HG02943 (cell line): ENCODE data around the gene UBD.

Experiments used
- ATAC-seq: cut with Tn5 transposase; IDR thresholded peaks from one replicate; pipeline ENCODE4 v1.9.1; 2021; ENCODE audit warnings: mild to moderate bottlenecking, low read depth, moderate library complexity; ENCODE audit not compliant: unreplicated experiment

UBD gene

DNA sequence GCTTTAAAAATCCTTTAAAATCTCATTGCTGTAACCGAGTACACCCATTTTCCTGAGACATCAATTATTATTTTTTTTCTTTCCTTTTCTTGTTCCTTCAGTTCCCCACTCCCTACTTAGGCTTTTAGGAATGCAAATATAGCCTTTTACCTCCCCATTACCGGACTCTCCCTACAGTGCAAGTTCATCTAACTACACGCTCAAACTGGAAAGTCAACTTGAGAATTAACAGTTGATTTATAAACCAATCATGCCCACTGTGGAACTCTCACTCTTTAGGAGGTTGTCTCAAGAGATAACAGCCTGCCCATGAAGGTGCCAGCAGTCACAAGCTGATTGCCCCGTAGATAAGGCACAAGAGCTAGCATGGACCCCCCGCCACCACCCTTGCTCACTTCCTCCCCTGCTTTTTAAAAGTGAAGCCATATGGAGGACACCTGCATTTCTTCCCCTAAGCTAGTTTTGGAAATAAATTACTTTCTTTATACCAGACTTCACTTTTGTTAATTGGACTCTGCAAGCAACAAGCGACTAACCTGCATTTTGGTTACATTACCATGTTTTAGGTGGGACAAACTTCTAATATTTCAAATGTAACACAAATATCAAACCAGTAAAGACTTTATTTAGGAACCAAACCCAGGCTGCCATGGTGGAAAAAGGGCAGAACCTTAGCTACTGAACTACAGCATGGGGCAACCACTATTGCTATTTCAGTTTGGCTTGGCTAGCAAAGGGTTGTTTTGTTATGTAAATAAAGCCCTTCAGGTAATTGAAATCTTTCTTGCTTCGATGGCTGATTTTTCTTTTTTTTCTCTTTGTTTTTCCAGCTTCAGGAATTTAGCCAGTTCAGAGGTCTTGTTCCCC lies 34.9 kb downstream of the UBD start:
- no peak for ATAC-seq

DNA sequence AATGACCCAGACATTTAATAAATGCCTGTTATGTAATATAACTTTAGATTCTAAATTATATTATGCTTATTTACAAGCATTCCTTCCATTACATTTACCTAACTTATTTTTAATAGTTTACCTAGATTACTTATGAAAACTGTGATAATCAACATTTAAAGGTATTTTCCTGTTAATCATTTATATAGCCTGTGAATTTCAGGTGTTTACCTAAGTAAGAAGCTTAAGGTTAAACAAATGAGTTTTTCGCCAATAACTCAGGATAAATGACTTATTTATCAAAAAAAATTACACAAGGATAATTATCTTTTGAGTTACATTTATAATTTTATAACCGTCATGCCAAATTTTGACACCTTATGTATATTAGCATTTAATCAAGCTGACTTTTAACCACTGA lies 35.5 kb downstream of the UBD start:
- ATAC-seq = no peak

DNA sequence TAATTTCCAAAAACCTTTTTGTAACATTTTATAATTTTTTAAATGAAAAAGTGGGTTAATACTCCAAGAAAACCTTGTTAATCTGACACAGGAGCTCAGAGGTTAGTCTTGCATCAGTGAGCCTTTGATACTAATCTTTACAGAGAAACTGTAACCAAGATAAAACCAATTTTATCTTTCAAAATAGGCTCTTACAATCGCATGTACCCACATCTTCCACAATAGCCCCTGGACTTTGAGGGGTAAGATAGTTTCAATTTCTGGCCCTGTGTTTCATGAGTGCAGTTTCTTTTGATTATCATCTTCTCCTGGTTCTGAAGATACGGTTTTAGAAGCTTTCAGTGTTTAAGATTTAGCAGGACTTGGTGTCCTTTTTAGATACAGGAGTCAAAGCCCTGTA lies 37.3 kb downstream of the UBD start:
- ATAC-seq = no peak

- ATAC-seq = no peak
These were observed 38.4 kb downstream of the UBD start for GRCh38 chr6:29521006-29521680.

GRCh38 chr6:29520232-29520631 lies 39.3 kb downstream of the UBD start:
- ATAC-seq = no peak

DNA sequence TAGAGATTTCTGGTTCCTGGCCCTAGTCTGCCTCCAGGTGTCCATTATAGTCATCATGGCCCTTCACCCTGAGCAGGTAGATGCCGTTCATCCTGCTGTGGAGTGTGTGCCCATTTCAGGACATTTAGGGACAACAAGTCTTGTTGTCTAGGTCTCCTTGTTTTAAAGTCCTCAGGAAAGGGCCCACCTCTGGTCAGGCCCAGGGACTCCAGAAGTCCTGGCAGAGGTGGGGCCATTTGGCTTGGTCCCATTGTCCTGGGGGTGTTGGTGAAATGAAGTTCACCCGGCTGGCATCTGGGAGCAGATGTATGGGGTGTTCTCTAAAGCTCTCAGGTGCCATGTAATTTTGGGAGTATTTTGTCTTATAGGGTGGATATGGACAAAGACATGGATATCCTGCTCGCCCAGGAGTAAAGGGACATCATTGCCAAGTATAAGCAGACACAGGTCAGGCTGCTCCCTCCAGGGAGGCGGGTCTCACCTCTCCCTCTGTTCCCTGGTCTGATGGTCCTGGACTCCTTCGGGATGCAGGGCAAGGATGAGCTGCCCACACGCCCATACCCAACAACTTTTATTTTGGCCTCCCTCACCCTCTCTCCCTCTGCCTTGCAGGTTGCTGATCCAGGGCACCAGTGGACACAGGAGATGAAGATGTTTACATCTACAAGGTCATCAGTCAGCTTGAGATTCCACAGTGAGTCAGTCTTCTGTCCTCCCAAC lies 40.1 kb downstream of the UBD start:
- ATAC-seq = no peak

- ATAC-seq = no peak
These were observed 41.6 kb downstream of the UBD start for GRCh38 chr6:29517728-29518440.

- no peak for ATAC-seq
These were observed 42.3 kb downstream of the UBD start for GRCh38 chr6:29517245-29517644.

DNA sequence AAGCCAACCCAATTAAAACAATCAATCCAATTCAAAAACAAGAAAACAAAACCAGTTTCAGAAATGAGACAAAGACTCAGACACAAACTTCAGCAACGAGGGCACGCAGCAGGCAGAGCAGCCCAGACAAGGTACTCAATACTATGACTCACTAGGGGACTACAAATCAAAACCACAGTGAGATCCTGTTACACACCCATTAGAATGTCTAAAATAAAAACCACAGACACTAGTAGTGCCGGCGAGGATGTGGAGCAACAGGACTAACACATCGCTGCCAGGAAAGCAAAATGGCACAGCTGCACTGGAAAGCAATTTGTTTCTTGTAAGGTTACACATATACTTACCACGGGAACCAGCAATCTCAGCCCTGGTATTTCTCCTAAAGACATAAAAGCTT lies 43.4 kb downstream of the UBD start:
- no peak for ATAC-seq

GRCh38 chr6:29510746-29511300 lies 48.7 kb downstream of the UBD start:
- no peak for ATAC-seq

DNA sequence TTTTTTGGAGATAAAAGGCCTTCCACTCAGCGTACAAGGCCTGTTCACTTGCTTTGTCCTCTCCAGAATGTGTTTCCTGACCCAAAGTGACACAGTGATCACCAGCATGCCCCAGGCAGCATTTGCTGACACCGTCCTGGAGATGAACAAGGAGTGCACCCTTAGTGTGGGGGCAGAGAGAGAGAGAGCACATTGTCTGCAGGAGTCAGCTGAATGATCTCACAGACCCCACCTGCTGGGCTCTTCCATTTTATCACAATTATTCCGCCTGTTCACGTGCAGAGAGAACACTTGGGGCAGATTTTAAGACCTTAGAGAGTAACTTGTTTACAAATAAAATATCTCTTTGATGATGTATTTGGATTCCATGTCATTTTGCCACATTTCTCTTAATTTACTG lies 49.3 kb downstream of the UBD start:
- ATAC-seq = no peak

DNA sequence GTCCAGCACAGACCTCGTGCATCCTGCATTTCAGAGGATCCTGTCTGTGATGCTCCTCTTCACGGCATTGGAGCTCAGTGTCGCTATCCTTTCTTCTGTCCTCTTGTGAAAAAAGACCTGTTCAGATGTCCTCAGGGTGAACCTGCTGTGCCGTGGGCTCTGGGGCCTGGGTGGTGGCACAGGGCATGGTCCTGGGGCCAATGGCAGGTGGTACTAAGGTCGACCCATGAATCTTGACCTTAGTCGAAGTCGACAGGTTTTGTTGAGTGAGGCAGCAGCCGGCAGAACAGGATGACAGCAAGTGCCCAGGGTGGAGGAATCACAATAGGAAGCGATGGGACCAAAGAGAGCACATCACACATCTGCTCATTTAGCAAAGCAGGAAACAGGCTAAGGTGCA lies 49.8 kb downstream of the UBD start:
- ATAC-seq = no peak

DNA sequence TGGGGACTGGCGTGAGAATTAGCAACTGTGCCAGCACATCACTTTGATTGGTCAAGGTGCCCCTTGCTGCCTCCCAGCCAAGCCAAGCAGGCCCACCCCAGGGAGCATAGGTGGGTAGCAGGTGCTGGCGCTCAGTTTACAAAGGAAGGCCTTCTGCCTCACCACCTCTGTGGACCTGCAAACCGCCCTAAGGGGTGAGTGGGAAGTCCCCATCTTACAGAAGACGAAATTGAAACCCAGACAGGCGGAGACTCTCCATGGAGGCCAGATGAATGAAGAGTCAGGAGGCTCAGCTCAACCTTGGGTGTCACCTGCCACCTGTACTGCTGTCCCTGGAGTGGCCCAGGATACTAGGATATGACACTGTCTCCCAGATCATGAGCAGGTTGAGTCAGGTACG lies 50.3 kb downstream of the UBD start:
- peak; percentile 71 for ATAC-seq

GRCh38 chr6:29507319-29507718 lies 52.2 kb downstream of the UBD start:
- ATAC-seq = no peak

- ATAC-seq = no peak
These were observed 53.0 kb downstream of the UBD start for GRCh38 chr6:29506446-29507067.

DNA sequence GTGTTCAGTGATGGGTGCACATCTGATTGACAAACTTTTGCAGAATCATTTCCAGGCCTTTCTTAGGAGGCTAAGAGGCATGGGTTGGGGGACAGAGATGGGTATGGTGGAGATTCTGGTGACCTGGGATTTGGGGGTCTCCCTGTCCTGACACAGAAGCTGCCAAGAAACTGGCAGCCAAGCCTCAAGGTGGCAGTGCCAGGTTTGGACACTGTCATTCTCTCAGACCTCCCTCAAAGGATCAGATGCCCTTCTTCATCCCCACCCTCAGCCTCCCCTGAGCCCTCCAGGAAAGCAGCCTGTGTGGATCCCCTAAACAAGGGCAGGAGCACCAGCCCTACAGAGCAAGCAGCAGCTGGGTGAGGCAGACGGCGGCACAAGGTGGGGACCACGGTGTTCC lies 53.7 kb downstream of the UBD start:
- no peak for ATAC-seq
